ENCODE data around the gene IER5. TPM values are rescaled to one million over a fixed set of nuclear protein-coding genes. Genes with fewer than 3 reads are reported as not detected.

IER5 gene
- total RNA-seq, 1 donor from 2014 or later = 18.0 TPM

- no peak overlapping the region for H3K4me3 Mint-ChIP-seq (ENCODE audit: unreplicated experiment)
- DNase-seq (ENCODE audit: low spot score) = no peak
- TF ChIP-seq, protein P1, sequence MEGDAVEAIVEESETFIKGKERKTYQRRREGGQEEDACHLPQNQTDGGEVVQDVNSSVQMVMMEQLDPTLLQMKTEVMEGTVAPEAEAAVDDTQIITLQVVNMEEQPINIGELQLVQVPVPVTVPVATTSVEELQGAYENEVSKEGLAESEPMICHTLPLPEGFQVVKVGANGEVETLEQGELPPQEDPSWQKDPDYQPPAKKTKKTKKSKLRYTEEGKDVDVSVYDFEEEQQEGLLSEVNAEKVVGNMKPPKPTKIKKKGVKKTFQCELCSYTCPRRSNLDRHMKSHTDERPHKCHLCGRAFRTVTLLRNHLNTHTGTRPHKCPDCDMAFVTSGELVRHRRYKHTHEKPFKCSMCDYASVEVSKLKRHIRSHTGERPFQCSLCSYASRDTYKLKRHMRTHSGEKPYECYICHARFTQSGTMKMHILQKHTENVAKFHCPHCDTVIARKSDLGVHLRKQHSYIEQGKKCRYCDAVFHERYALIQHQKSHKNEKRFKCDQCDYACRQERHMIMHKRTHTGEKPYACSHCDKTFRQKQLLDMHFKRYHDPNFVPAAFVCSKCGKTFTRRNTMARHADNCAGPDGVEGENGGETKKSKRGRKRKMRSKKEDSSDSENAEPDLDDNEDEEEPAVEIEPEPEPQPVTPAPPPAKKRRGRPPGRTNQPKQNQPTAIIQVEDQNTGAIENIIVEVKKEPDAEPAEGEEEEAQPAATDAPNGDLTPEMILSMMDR (IDR thresholded peaks at IDR 0.05; ENCODE audit: unreplicated experiment) = no peak
Measured at GRCh38 chr1:181101581-181102226, 13.2 kb downstream of the IER5 start.

DNA sequence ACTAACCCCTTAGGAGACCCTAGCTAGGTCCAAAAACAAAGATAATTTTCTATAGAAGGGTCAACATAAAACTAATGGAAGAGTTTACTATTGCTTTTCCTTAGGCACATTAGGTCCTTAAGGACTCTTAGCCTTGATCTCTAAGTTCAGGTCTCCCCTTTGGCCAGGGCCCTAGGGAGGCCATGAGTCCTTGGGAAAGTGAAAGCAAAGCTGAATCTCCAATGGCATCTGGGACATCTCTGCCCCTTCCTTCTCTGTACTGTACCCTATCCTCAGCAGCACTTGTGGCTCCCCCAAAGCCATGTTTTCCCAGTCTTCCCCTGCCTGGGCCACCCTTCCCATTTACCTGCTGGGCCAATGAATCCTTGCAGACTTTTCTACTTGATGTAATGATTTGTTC, 14.3 kb downstream of the IER5 start:
- H3K4me1 Mint-ChIP-seq (ENCODE audit: unreplicated experiment) = peaks cover 72% of the 10 kb centered on the region
- H3K27ac Mint-ChIP-seq (ENCODE audit: unreplicated experiment) = no peak overlapping the region
- DNase-seq (ENCODE audit: low spot score) = no peak
- no peak overlapping the region for H3K4me3 Mint-ChIP-seq (ENCODE audit: unreplicated experiment)
- H3K36me3 Mint-ChIP-seq (ENCODE audit: low read depth, unreplicated experiment) = peaks cover 11% of the 10 kb centered on the region
- peaks cover 20% of the 10 kb centered on the region for H3K27me3 Mint-ChIP-seq (ENCODE audit: unreplicated experiment)
- TF ChIP-seq, protein P1 (IDR thresholded peaks at IDR 0.05; ENCODE audit: unreplicated experiment) = no peak
- H3K9me3 Mint-ChIP-seq (ENCODE audit: unreplicated experiment) = no peaks in the 10 kb centered on the region

More at GRCh38 chr1:181101581-181102226, 13.2 kb downstream of the IER5 start:
- peaks cover 20% of the 10 kb centered on the region for H3K27me3 Mint-ChIP-seq (ENCODE audit: unreplicated experiment)
- peaks cover 11% of the 10 kb centered on the region for H3K36me3 Mint-ChIP-seq (ENCODE audit: low read depth, unreplicated experiment)
- H3K4me1 Mint-ChIP-seq (ENCODE audit: unreplicated experiment) = peaks cover 60% of the 10 kb centered on the region
- H3K9me3 Mint-ChIP-seq (ENCODE audit: unreplicated experiment) = no peaks in the 10 kb centered on the region
- H3K27ac Mint-ChIP-seq (ENCODE audit: unreplicated experiment) = peak overlapping the region; percentile 80

DNA sequence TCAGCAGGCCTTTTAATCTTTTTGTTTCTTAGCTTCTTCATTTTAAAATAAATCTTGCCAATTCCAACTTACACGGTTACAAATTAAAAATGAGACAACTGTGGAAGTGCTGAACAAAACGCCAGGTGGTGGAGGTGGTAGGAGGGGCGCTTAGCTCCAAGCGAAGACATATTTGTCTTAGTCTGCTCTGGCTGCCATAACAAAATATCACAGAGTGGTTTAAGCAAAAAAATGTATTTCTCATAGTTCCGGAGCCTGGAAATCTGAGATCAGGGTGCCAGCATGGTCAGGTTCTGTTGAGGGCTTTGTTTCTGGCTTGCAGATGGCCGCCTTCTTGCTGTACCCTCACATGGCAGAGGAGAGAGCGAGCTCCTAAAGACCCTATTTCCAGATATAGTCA, 14.9 kb downstream of the IER5 start:
- TF ChIP-seq, protein P1 (IDR thresholded peaks at IDR 0.05; ENCODE audit: unreplicated experiment) = no peak
- Mint-ChIP-seq H3K4me1 (ENCODE audit: unreplicated experiment) (peaks cover 77% of the 10 kb centered on the region), H3K4me3 (ENCODE audit: unreplicated experiment) (peak overlapping the region; percentile 71), H3K9me3 (ENCODE audit: unreplicated experiment) (no peaks in the 10 kb centered on the region), H3K27ac (ENCODE audit: unreplicated experiment) (no peak overlapping the region), H3K36me3 (ENCODE audit: low read depth, unreplicated experiment) (peaks cover 11% of the 10 kb centered on the region), H3K27me3 (ENCODE audit: unreplicated experiment) (peaks cover 17% of the 10 kb centered on the region)
- DNase-seq (ENCODE audit: low spot score) = no peak

- H3K27ac Mint-ChIP-seq (ENCODE audit: unreplicated experiment) = peak overlapping the region; percentile 97
- peaks cover 80% of the 10 kb centered on the region for H3K4me1 Mint-ChIP-seq (ENCODE audit: unreplicated experiment)
- peak overlapping the region; percentile 93 for H3K4me3 Mint-ChIP-seq (ENCODE audit: unreplicated experiment)
- DNase-seq (ENCODE audit: low spot score) = no peak
- TF ChIP-seq, protein P1 (IDR thresholded peaks at IDR 0.05; ENCODE audit: unreplicated experiment) = no peak
- H3K27me3 Mint-ChIP-seq (ENCODE audit: unreplicated experiment) = peaks cover 17% of the 10 kb centered on the region
- H3K9me3 Mint-ChIP-seq (ENCODE audit: unreplicated experiment) = no peaks in the 10 kb centered on the region
- H3K36me3 Mint-ChIP-seq (ENCODE audit: low read depth, unreplicated experiment) = peaks cover 11% of the 10 kb centered on the region
Measured at GRCh38 chr1:181104042-181104789, 15.7 kb downstream of the IER5 start.

GRCh38 chr1:181104790-181105133, 16.3 kb downstream of the IER5 start:
- H3K4me1 Mint-ChIP-seq (ENCODE audit: unreplicated experiment) = peaks cover 81% of the 10 kb centered on the region
- H3K36me3 Mint-ChIP-seq (ENCODE audit: low read depth, unreplicated experiment) = peaks cover 11% of the 10 kb centered on the region
- H3K27me3 Mint-ChIP-seq (ENCODE audit: unreplicated experiment) = peaks cover 17% of the 10 kb centered on the region
- peak overlapping the region; percentile 97 for H3K27ac Mint-ChIP-seq (ENCODE audit: unreplicated experiment)
- peak overlapping the region; percentile 93 for H3K4me3 Mint-ChIP-seq (ENCODE audit: unreplicated experiment)
- peak; percentile 59 for DNase-seq (ENCODE audit: low spot score)
- H3K9me3 Mint-ChIP-seq (ENCODE audit: unreplicated experiment) = no peaks in the 10 kb centered on the region
- TF ChIP-seq, protein P1 (IDR thresholded peaks at IDR 0.05; ENCODE audit: unreplicated experiment) = no peak
